Measurements from ENCODE around the gene PLEKHF1.
A peak's percentile ranks its signal among the peaks of the same experiment; 100 is the strongest.

The PLEKHF1 gene

GRCh38 chr19:29724102-29724641 is 58.9 kb downstream of the PLEKHF1 start:
- H3K27me3 ChIP-seq (ENCODE audit: control insufficient read depth in 5 of 5, insufficient read depth in 4 of 5, low read length in 5 of 5): peaks cover 15 to 34% (median 17%) of the 10 kb centered on the region in 5 donors
- peak overlapping the region in 2 of 5 donors; percentile 23 to 35 for H3K9ac ChIP-seq (ENCODE audit: low read length in 5 of 5)
- H3K4me3 ChIP-seq (ENCODE audit: low read depth in 1 of 5, low read length in 5 of 5): peak overlapping the region in 3 of 5 donors; percentile 1 to 54 (median 14)
- no peak overlapping the region for H3K27ac ChIP-seq (ENCODE audit: low read depth, low read length)
- H3K9me3 ChIP-seq (ENCODE audit: control insufficient read depth in 5 of 5, low read length in 5 of 5): no peaks in the 10 kb centered on the region
- no peaks in the 10 kb centered on the region for H3K36me3 ChIP-seq (ENCODE audit: control insufficient read depth in 5 of 5, insufficient read depth in 5 of 5, low read length in 5 of 5)
- H3K4me1 ChIP-seq (ENCODE audit: control insufficient read depth in 5 of 5, insufficient read depth in 5 of 5, low read length in 5 of 5): peaks cover 0 to 10% (median 9%) of the 10 kb centered on the region in 5 donors

GRCh38 chr19:29724746-29725145 is 59.5 kb downstream of the PLEKHF1 start:
- peak overlapping the region in 2 of 5 donors; percentile 14 to 54 for H3K4me3 ChIP-seq (ENCODE audit: low read depth in 1 of 5, low read length in 5 of 5)
- no peaks in the 10 kb centered on the region for H3K36me3 ChIP-seq (ENCODE audit: control insufficient read depth in 5 of 5, insufficient read depth in 5 of 5, low read length in 5 of 5)
- H3K27me3 ChIP-seq (ENCODE audit: control insufficient read depth in 5 of 5, insufficient read depth in 4 of 5, low read length in 5 of 5): peaks cover 15 to 34% (median 17%) of the 10 kb centered on the region in 5 donors
- H3K27ac ChIP-seq (ENCODE audit: low read depth, low read length): no peak overlapping the region
- peaks cover 0 to 10% (median 9%) of the 10 kb centered on the region in 5 donors for H3K4me1 ChIP-seq (ENCODE audit: control insufficient read depth in 5 of 5, insufficient read depth in 5 of 5, low read length in 5 of 5)
- no peaks in the 10 kb centered on the region for H3K9me3 ChIP-seq (ENCODE audit: control insufficient read depth in 5 of 5, low read length in 5 of 5)
- H3K9ac ChIP-seq (ENCODE audit: low read length in 5 of 5): no peak overlapping the region
